SH-SY5Y (cell line): ENCODE data around the gene HOXB9.

ENCODE experiments used
- GATA2 ChIP-seq: IDR thresholded peaks from 2 replicates; pipeline ENCODE4 v1.6.1; 2011; ENCODE audit warnings: mild to moderate bottlenecking, low read depth, low read length
- GATA3 ChIP-seq: IDR thresholded peaks from 2 replicates; pipeline ENCODE4 v1.6.1; 2011; ENCODE audit warnings: low read depth, mild to moderate bottlenecking, low read length, moderate library complexity

Gene HOXB9

GRCh38 chr17:48604770-48605329, 21.3 kb downstream of the HOXB9 start, which contains the start of gene HOXB6:
TSS of gene HOXB6 (minus strand) at chr17:48604986. CDS start at chr17:48598150, 6,836 bp downstream.
- TF ChIP-seq GATA3 = no peak
- TF ChIP-seq GATA2 = no peak

- TF ChIP-seq GATA3 (no peak), GATA2 (no peak)
Observed at GRCh38 chr17:48603959-48604769, 22.0 kb downstream of the HOXB9 start.

GRCh38 chr17:48601539-48602425, 24.4 kb downstream of the HOXB9 start:
- TF ChIP-seq GATA2 (no peak), GATA3 (no peak)

- TF ChIP-seq GATA2 (no peak), GATA3 (no peak)
Observed at GRCh38 chr17:48601207-48601538, 25.0 kb downstream of the HOXB9 start.

- TF ChIP-seq GATA3 (no peak), GATA2 (no peak)
Observed at GRCh38 chr17:48600244-48601098, 25.7 kb downstream of the HOXB9 start.

GRCh38 chr17:48599354-48599753, 26.8 kb downstream of the HOXB9 start:
- no peak for TF ChIP-seq GATA2
- TF ChIP-seq GATA3 = no peak

- TF ChIP-seq GATA2 = no peak
- TF ChIP-seq GATA3 = no peak
Observed at GRCh38 chr17:48598736-48599135, 27.4 kb downstream of the HOXB9 start.

- TF ChIP-seq GATA2 = no peak
- no peak for TF ChIP-seq GATA3
Observed at GRCh38 chr17:48597778-48598631, 28.2 kb downstream of the HOXB9 start.

- TF ChIP-seq GATA3 = no peak
- TF ChIP-seq GATA2 = no peak
Observed at GRCh38 chr17:48597528-48597777, 28.7 kb downstream of the HOXB9 start.

GRCh38 chr17:48596735-48597527, 29.2 kb downstream of the HOXB9 start:
- TF ChIP-seq GATA3 (no peak), GATA2 (no peak)

GRCh38 chr17:48596000-48596734, 30.0 kb downstream of the HOXB9 start:
- no peak for TF ChIP-seq GATA3
- no peak for TF ChIP-seq GATA2

GRCh38 chr17:48595278-48595999, 30.7 kb downstream of the HOXB9 start:
- TF ChIP-seq GATA3 (no peak), GATA2 (no peak)
